Calu3 (cell line): ENCODE measurements around the gene LYSET. TPM values are rescaled to one million over a fixed set of nuclear protein-coding genes. Genes with fewer than 3 reads are reported as not detected.

ENCODE experiments used
- BruUV-seq: library from RNA; stranded (reverse); fragments of 400-500 nt; replicated peaks from 2 replicates; lab custom pipeline; 2021; lab: Mats Ljungman, UMichigan
- CTCF ChIA-PET: fragments of 300-600 bp; sonication (Branson Sonifier 250); formaldehyde crosslinking; loops from one replicate; lab custom pipeline; 2022; ENCODE audit warnings: antibody characterized with exemption; lab: Charles Lee
- DNase-seq: peaks from one replicate; pipeline ENCODE4 v3.0.0; 2022
- H3K27ac Mint-ChIP-seq: one replicate; pipeline ENCODE4 v1.8.0; 2022; ENCODE audit warnings: mixed read lengths; ENCODE audit not compliant: unreplicated experiment
- H3K27me3 Mint-ChIP-seq: one replicate; pipeline ENCODE4 v1.8.0; 2022; ENCODE audit warnings: mixed read lengths; ENCODE audit not compliant: unreplicated experiment
- H3K36me3 Mint-ChIP-seq: one replicate; pipeline ENCODE4 v1.8.0; 2022; ENCODE audit warnings: mild to moderate bottlenecking, moderate library complexity, mixed read lengths; ENCODE audit not compliant: insufficient read depth, unreplicated experiment
- H3K4me1 Mint-ChIP-seq: one replicate; pipeline ENCODE4 v1.8.0; 2022; ENCODE audit warnings: mild to moderate bottlenecking, low read depth, mixed read lengths; ENCODE audit not compliant: unreplicated experiment
- H3K4me3 Mint-ChIP-seq: one replicate; pipeline ENCODE4 v1.8.0; 2022; ENCODE audit warnings: mild to moderate bottlenecking, low read depth, moderate library complexity, mixed read lengths; ENCODE audit not compliant: unreplicated experiment
- H3K9me3 Mint-ChIP-seq: one replicate; pipeline ENCODE4 v1.8.0; 2022; ENCODE audit warnings: low read depth, mixed read lengths; ENCODE audit not compliant: unreplicated experiment
- intact Hi-C: fragments of 100-400 bp; cut with micrococcal nuclease; formaldehyde crosslinking; loops from one replicate; pipeline ENCODE4 v1.10.0; 2022; ENCODE audit not compliant: unreplicated experiment
- total RNA-seq: library from RNA; stranded (reverse); gene quantifications from 2 replicates; pipeline ENCODE4 v1.2.3, GENCODE V29; 2022
- TF ChIP-seq, protein P1 (sequence below): fragments of 200-600 bp; IDR thresholded peaks from one replicate; pipeline ENCODE4 v1.8.0; 2022; ENCODE audit warnings: antibody characterized with exemption; ENCODE audit not compliant: unreplicated experiment

Gene LYSET
- total RNA-seq, 1 experiment from 2014 or later: 22.7 TPM

DNA sequence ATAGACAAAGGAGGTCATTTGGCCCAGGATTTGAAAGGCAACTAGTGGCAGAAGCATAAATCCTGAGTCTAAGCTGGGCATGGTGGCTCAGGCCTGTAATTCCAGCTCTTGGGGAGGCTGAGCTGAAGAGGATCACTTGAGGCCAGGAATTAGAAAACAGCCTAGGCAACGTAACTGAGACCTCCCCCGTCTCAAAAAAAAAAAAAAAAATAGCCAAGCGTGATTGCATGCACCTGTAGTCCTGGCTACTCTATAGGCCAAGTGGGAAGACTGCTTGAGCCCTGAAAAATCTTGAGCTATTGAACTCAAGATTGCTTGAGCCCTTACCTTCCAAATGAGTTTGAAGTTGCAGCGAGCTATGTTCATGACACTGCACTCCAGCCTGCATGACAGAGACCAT lies 13.9 kb downstream of the LYSET start:
- no peaks in the 10 kb centered on the region for H3K27me3 Mint-ChIP-seq
- TF ChIP-seq, protein P1, sequence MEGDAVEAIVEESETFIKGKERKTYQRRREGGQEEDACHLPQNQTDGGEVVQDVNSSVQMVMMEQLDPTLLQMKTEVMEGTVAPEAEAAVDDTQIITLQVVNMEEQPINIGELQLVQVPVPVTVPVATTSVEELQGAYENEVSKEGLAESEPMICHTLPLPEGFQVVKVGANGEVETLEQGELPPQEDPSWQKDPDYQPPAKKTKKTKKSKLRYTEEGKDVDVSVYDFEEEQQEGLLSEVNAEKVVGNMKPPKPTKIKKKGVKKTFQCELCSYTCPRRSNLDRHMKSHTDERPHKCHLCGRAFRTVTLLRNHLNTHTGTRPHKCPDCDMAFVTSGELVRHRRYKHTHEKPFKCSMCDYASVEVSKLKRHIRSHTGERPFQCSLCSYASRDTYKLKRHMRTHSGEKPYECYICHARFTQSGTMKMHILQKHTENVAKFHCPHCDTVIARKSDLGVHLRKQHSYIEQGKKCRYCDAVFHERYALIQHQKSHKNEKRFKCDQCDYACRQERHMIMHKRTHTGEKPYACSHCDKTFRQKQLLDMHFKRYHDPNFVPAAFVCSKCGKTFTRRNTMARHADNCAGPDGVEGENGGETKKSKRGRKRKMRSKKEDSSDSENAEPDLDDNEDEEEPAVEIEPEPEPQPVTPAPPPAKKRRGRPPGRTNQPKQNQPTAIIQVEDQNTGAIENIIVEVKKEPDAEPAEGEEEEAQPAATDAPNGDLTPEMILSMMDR: no peak
- no TSS peak for BruUV-seq
- no peak overlapping the region for H3K4me3 Mint-ChIP-seq
- DNase-seq: no peak
- H3K36me3 Mint-ChIP-seq: peaks cover 5% of the 10 kb centered on the region
- CTCF ChIA-PET: no interaction called here
- no peaks in the 10 kb centered on the region for H3K9me3 Mint-ChIP-seq
- H3K27ac Mint-ChIP-seq: no peak overlapping the region
- intact Hi-C loops: no loop called here
- no peaks in the 10 kb centered on the region for H3K4me1 Mint-ChIP-seq

DNA sequence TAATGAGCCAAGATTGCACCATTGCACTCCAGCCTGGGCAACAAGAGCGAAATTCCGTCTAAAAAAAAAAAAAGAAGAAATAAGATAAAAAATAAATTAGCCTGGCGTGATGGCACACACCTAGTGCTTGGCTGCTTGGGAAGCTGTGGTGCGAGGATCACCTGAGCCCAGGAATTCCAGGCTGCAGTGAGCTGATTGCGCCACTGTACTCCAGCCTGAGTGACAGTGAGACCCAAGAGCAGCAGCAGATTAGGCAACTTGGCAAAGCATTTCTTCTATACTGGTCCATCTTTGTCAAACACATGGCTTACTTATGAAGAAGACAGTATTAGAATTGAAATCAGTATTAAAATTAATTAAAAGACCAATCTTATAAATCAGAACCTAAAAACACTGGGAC lies 15.4 kb downstream of the LYSET start:
- TF ChIP-seq, protein P1: no peak
- Mint-ChIP-seq H3K9me3 (no peaks in the 10 kb centered on the region), H3K4me1 (no peaks in the 10 kb centered on the region), H3K27ac (no peak overlapping the region), H3K27me3 (no peaks in the 10 kb centered on the region), H3K36me3 (peaks cover 5% of the 10 kb centered on the region), H3K4me3 (no peak overlapping the region)
- CTCF ChIA-PET: no interaction called here
- no TSS peak for BruUV-seq
- DNase-seq: no peak
- intact Hi-C loops: no loop called here

DNA sequence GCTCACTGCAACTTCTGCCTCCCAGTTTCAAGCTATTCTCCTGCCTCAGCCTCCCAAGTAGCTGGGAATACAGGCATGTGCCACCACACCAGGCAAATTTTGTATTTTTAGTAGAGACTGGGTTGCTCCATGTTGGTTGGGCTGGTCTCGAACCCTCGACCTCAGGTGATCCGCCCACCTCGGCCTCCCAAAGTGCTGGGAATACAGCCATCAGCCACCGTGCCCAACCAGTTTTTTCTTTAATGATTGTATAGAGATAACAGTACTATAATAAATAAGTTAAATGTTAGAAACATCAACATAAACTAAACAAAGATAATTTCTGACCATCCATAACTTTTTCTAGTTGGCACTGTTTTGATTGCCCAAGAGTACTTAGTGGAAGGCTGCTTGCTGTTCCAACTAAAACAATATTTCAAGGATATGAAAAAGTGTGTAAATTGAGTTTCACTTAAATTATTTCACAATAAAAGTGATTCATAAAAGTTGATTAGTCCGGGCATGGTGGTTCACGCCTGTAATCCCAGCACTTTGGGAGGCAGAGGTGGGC lies 16.1 kb downstream of the LYSET start:
- no peak overlapping the region for H3K4me3 Mint-ChIP-seq
- no peaks in the 10 kb centered on the region for H3K4me1 Mint-ChIP-seq
- peaks cover 12% of the 10 kb centered on the region for H3K36me3 Mint-ChIP-seq
- BruUV-seq: no TSS peak
- no peak overlapping the region for H3K27ac Mint-ChIP-seq
- no peak for DNase-seq
- CTCF ChIA-PET: no interaction called here
- H3K27me3 Mint-ChIP-seq: no peaks in the 10 kb centered on the region
- intact Hi-C loops: no loop called here
- TF ChIP-seq, protein P1: no peak
- H3K9me3 Mint-ChIP-seq: no peaks in the 10 kb centered on the region

DNA sequence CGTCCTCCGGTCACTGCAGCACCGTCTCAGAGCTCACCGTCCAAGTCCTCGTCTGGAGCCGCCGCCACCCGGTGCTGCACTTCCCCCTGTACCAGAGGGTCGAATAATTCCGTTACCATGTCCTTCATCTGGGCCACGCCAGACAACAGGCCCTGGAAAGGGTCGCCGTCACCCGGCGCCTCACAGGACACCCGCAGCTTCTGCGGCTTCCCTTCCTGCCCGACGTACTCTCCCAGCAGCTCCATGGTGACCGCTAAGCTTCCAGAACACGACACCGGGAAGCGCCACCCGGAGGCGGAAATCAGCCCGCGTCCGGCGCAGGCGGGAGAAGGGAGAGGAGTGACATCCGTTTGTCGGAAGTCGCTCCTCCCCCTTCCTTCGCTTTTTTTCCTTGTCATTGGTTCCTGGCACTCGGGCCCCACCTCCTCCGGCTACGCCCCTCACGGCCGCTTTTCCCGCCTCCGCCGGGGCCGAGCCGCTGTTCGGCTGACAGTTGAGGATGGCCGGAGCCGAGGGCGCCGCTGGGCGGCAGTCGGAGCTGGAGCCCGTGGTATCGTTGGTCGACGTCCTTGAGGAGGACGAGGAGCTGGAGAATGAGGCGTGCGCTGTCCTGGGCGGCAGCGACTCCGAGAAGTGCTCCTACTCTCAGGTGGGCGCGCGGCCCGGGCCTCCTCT lies 21.8 kb downstream of the LYSET start, which contains the start of the genes GON7 and UBR7:
Gene GON7, minus strand, starts transcription at position 273 of the 675 bp plus-strand sequence. Its CDS starts 28 bp downstream, at position 245.
Gene UBR7, plus strand, starts transcription at position 464 of the 675 bp plus-strand sequence. Its CDS starts 36 bp downstream, at position 500.
- BruUV-seq: no TSS peak
- TF ChIP-seq, protein P1: no peak
- Mint-ChIP-seq H3K27me3 (no peaks in the 10 kb centered on the region), H3K4me3 (peak within 1 kb of the TSS; percentile 95), H3K9me3 (no peaks in the 10 kb centered on the region), H3K36me3 (peaks cover 26% of the 10 kb centered on the region), H3K4me1 (peaks cover 8% of the 10 kb centered on the region), H3K27ac (peak within 1 kb of the TSS; percentile 90)
- DNase-seq: peak; percentile 97
- CTCF ChIA-PET: interaction anchor here (0.5 to 2.2 kb wide), 13 partner anchors 10 to 413 kb away, joined by 3 to 11 read pairs (median 4); partner anchors contain the start of genes GOLGA5, LYSET and MOAP1
- intact Hi-C loops: loop anchor here (5.0 kb wide), 2 partner anchors 95 to 335 kb away; no protein-coding TSS in a partner anchor
